GM12875 (cell line): ENCODE measurements around the gene TOP2A.

Experiments used
- H3K4me3 ChIP-seq: one replicate; pipeline ENCODE4 v1.5.1; 2011; ENCODE audit warnings: low read depth, low read length, control low read depth
- TF ChIP-seq, protein P1 (sequence below): IDR thresholded peaks from 2 replicates; pipeline ENCODE4 v1.5.1; 2011; ENCODE audit warnings: low read depth, mild to moderate bottlenecking, control low read depth, inconsistent platforms, low read length, moderate library complexity, borderline replicate concordance; ENCODE audit not compliant: insufficient read depth

The TOP2A gene

DNA sequence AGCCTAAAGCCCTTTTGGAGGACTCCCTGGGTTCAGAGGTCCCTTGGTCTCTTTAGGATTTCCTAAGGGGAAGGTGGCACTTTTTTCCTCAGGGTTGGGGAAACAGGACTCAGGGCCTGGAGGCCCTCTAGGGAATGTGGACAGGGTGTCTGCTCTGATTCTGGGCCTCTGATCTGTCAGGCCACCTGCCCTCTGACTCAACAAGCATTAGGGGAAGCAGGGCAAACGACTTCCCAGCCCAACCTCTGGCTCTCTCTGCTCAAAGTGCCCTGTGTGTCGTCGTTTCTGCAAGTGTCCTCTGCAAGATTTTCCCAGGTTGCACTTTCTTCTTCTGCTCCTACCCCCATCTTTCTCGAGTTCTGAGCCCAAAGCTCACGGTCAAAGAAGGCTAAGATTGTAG lies 18.9 kb upstream of the TOP2A start:
- no peak overlapping the region for H3K4me3 ChIP-seq
- TF ChIP-seq, protein P1, sequence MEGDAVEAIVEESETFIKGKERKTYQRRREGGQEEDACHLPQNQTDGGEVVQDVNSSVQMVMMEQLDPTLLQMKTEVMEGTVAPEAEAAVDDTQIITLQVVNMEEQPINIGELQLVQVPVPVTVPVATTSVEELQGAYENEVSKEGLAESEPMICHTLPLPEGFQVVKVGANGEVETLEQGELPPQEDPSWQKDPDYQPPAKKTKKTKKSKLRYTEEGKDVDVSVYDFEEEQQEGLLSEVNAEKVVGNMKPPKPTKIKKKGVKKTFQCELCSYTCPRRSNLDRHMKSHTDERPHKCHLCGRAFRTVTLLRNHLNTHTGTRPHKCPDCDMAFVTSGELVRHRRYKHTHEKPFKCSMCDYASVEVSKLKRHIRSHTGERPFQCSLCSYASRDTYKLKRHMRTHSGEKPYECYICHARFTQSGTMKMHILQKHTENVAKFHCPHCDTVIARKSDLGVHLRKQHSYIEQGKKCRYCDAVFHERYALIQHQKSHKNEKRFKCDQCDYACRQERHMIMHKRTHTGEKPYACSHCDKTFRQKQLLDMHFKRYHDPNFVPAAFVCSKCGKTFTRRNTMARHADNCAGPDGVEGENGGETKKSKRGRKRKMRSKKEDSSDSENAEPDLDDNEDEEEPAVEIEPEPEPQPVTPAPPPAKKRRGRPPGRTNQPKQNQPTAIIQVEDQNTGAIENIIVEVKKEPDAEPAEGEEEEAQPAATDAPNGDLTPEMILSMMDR = no peak

DNA sequence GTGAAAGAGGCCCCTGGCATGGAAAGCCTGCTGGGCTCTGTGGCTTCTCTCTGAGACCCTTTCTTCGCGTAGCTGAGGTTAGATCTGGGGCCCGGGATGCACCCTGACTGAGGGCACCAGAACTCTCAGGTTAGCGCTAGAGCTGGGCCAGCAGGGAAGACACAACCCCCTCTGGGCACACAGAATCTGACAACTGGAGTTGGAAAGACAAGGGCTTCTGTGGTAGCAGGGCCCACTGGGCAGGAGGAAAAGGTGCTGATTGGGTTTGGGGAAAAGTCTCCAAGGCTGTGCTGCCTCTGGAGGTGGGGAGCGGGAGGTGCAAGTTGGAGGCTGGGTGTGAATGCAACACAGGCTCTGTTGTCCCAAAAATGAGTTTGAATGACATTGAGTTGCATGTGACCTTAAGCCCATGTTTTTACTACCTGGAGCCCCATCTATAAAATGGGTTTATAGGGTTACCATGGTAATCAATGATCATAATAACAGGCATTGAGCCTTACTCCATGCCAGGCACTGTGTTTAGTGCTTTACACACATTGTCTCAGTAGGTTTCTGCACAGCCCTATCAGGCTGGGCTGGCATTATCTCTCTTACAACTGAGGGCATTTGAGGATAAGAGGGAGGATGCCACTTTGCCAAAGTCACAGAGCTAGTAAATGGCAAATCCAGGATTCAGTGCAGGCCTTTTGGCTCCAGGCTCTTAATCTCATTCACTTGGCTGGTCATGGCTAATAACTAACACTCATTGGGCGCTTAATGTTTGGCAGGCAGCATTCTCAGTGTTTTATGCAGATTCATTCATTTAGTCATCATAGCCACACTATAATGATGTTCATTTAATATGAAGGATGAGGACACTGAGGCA lies 16.1 kb upstream of the TOP2A start:
- H3K4me3 ChIP-seq = no peak overlapping the region
- TF ChIP-seq, protein P1 = peak; percentile 74

DNA sequence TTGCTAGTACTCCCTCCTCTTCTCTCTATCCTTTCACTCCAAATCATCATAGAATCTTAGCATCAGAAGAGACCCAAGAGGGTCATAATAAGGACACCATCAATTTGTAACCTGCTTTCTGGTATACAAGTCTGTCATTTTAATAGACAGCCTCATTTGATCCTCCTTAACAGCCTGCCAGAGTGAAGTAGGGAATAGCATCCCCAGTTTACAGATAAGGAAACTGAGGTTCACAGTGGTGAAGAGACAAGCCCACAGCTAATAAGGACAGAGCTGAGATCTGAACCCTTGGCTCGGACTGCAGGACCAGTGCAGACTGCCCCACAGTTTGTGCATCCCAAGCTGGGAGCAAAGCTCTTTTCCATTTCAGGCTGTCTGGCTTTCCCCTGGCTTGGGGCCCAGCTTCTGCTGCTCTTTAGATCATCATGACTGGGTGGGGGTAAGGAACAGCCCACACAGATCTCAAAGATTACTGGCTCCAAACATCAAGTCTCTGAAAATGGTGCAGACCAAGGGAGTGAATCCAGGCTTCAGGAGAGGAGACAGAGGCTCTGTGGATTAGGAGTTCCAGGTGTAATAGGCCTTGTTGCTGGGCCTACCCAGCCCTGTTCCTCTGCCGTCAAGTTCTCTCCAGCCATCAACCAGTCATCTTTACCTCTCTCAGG lies 15.3 kb upstream of the TOP2A start:
- TF ChIP-seq, protein P1 = no peak
- H3K4me3 ChIP-seq = no peak overlapping the region

DNA sequence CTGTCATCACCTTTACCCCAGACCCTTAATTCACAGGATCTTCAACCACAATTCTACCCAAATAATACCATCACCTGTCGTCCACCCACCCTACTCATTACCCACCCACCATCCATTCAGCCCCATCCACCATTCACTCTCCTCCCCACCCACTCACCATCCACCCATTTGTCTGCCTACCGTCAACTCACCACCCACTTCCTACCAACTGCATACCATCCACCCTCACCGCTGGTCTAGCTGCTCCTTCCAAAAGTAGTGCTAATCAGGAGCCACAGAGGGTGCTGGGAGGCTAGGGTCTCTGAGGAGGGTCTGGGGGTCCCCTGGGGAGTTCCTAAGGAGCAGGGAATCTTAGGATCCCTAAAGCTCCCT lies 13.5 kb upstream of the TOP2A start:
- no peak overlapping the region for H3K4me3 ChIP-seq
- TF ChIP-seq, protein P1 = no peak

DNA sequence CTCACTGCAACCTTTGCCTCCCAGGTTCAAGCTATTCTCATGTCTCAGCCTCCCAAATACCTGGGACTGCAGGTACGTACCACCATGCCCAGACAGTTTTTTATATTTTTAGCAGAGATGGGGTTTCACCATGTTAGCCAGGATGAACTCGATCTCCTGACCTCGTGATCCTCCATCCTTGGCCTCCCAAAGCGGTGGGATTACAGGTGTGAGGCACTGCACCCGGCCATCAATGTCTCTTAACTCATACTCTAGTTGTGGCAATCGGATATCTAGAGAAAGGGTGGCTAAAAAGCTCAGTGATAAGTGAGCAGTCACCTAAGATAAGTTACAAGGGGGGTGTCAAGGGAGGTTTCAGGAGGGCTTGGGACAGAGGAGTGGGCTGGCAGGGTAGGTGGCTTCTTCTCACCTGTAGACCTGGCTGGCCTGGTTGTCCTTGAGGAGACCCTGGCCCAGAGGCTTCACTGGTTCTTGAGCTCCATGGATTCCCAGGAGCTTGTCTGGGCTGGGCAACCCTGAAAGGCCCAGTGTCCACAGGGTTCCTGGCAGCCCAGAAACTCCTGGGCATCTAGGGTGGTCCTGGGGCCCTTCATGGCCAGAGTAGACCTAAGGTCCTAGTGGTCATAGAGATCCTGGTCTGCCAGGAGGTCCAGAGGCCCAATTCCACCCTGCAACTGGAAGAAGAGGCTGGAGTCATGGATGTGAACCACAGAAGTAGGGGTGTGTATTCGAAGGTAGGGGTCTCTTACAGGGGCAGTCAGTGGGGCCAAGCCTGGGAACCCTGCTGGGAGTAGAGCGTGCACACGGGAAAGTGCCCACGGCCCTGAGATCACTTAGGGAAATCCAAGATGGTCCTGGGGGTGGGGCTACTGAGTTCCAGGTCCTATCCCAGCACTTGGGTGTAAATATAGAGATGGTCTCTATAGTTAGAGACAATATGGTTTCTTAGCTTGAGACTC lies 12.9 kb upstream of the TOP2A start:
- H3K4me3 ChIP-seq = no peak overlapping the region
- TF ChIP-seq, protein P1 = no peak

DNA sequence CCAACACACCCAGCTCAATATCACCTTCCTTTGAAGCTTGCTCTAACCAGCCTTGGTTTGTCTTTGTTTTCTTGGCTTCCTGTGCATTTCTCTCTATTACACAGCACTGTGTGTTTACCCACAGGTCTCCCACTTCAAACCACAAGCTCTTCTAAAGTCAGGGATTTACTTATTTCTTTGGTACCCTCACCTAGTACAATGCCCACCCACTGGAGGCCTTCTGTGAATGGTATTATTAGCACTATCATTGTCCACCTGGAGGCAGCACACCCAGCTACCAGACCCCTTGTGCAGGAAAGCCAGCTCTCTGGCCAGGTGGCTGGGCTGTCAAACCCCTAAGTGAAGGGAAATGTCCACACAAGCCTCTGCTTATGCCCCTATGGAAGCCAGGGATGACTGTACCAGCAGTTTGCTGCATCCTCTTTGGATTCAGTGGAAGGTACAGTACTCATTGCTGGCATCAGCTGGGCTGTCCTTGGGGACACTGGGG lies 9.4 kb upstream of the TOP2A start:
- TF ChIP-seq, protein P1 = no peak
- no peak overlapping the region for H3K4me3 ChIP-seq
